CD4-positive, alpha-beta T cell (primary cell): ENCODE measurements around the gene OR56B4. TPM values are rescaled to one million over a fixed set of nuclear protein-coding genes. Genes with fewer than 3 reads are reported as not detected.
A peak's percentile ranks its signal among the peaks of the same experiment; 100 is the strongest.

ENCODE experiments used
- ATAC-seq: fragments of 200-7000 bp; cut with Tn5 transposase; one replicate; pipeline ENCODE4 v1.10.0; 2022; ENCODE audit warnings: mild to moderate bottlenecking; ENCODE audit not compliant: poor library complexity
- CTCF ChIA-PET: fragments of 350-600 bp; sonication (Branson Sonifier 250); formaldehyde crosslinking; loops from one replicate; lab custom pipeline; 2021; ENCODE audit warnings: antibody characterized with exemption, inconsistent platforms; lab: Charles Lee
- POLR2A ChIA-PET: fragments of 350-600 bp; sonication (Branson Sonifier 250); formaldehyde crosslinking; loops from one replicate; lab custom pipeline; 2021; ENCODE audit warnings: antibody characterized with exemption, inconsistent platforms; lab: Charles Lee
- DNase-seq, 14 experiments: peaks; one replicate each; pipeline ENCODE4 v3.0.0-alpha.2; 2013 to 2020; ENCODE audit warnings: mixed read lengths in 2 of 14
- H3K27ac ChIP-seq, 2 donors: one replicate each; pipeline versions ENCODE4 v1.5.1 to v1.7.0; 2013; ENCODE audit warnings: low read length in 2 of 2, low read depth in 1 of 2, mild to moderate bottlenecking in 1 of 2
- H3K27me3 ChIP-seq, 2 experiments: 1 replicate in 1 of 2; 2 replicates in 1 of 2; pipeline versions ENCODE4 v1.6.1 to v1.7.0; 2013; ENCODE audit warnings: low read length in 2 of 2, control low read depth in 1 of 2, mild to moderate bottlenecking in 1 of 2, moderate library complexity in 1 of 2; ENCODE audit not compliant: insufficient read depth in 2 of 2, control insufficient read depth in 1 of 2
- H3K36me3 ChIP-seq: one replicate; pipeline ENCODE4 v1.6.1; 2013; ENCODE audit warnings: low read length, control low read depth; ENCODE audit not compliant: insufficient read depth
- H3K4me1 ChIP-seq: one replicate; pipeline ENCODE4 v1.6.1; 2013; ENCODE audit warnings: low read length, control low read depth; ENCODE audit not compliant: insufficient read depth
- H3K4me3 ChIP-seq: one replicate; pipeline ENCODE4 v1.5.1; 2013; ENCODE audit warnings: mild to moderate bottlenecking, low read length, moderate library complexity
- H3K9me3 ChIP-seq, 2 experiments: 1 replicate in 1 of 2; 2 replicates in 1 of 2; pipeline versions ENCODE4 v1.6.1 to v1.7.0; 2013; ENCODE audit warnings: low read length in 2 of 2, mild to moderate bottlenecking in 2 of 2, control low read depth in 1 of 2, moderate library complexity in 1 of 2; ENCODE audit not compliant: control insufficient read depth in 1 of 2, insufficient read depth in 1 of 2
- H3K27ac Mint-ChIP-seq: one replicate; pipeline ENCODE4 v1.8.0; 2020; ENCODE audit warnings: mixed read lengths
- H3K27me3 Mint-ChIP-seq: one replicate; pipeline ENCODE4 v1.8.0; 2021; ENCODE audit warnings: mixed read lengths
- H3K36me3 Mint-ChIP-seq: one replicate; pipeline ENCODE4 v1.8.0; 2021; ENCODE audit warnings: low read depth, mixed read lengths
- H3K4me1 Mint-ChIP-seq: one replicate; pipeline ENCODE4 v1.8.0; 2021; ENCODE audit warnings: low read depth, mixed read lengths
- H3K4me3 Mint-ChIP-seq: one replicate; pipeline ENCODE4 v1.8.0; 2020; ENCODE audit warnings: mild to moderate bottlenecking, mixed read lengths
- H3K9me3 Mint-ChIP-seq: one replicate; pipeline ENCODE4 v1.8.0; 2020; ENCODE audit warnings: mixed read lengths
- CTCF ChIP-seq: fragments of 200-600 bp; IDR thresholded peaks from one replicate; pipeline ENCODE4 v1.8.0; 2022; ENCODE audit warnings: antibody characterized with exemption, mild to moderate bottlenecking
- intact Hi-C, 2 experiments: fragments of 100-400 bp; cut with DNase I in 1 of 2; cut with micrococcal nuclease in 1 of 2; formaldehyde crosslinking; loops; one replicate each; pipeline versions ENCODE4 v1.15.1 to v1.9.0; 2023 to 2025; cut with DNase I, micrococcal nuclease
- total RNA-seq, 174 experiments: library from RNA in 2 of 174; stranded (reverse) in 2 of 174; gene quantifications; one replicate each; pipeline ENCODE4 v1.2.3 and lab custom pipeline; 2021 to 2026

Gene OR56B4
- total RNA-seq, 2 experiments from 2014 or later = not detected

- Histone ChIP-seq H3K4me3 (no peak overlapping the region), H3K9me3 (peaks cover 0 to 5% of the 10 kb centered on the region in 2 experiments), H3K27ac (no peak overlapping the region), H3K27me3 (peaks cover 0 to 8% of the 10 kb centered on the region in 2 experiments), H3K4me1 (no peaks in the 10 kb centered on the region), H3K36me3 (no peaks in the 10 kb centered on the region)
- H3K4me3 Mint-ChIP-seq = no peak overlapping the region
- H3K27ac Mint-ChIP-seq = no peak overlapping the region
- intact Hi-C loops = no loop called here
- ATAC-seq = no peak
- H3K9me3 Mint-ChIP-seq = no peaks in the 10 kb centered on the region
- DNase-seq = no peak
- H3K4me1 Mint-ChIP-seq = no peaks in the 10 kb centered on the region
- TF ChIP-seq CTCF = no peak
- peaks cover 31% of the 10 kb centered on the region for H3K27me3 Mint-ChIP-seq
- CTCF ChIA-PET = no interaction called here
- POLR2A ChIA-PET = no interaction called here
- no peaks in the 10 kb centered on the region for H3K36me3 Mint-ChIP-seq
These were observed 4.2 kb downstream of the OR56B4 start for GRCh38 chr11:6111673-6112072.

- POLR2A ChIA-PET = no interaction called here
- ATAC-seq = no peak
These were observed 9.2 kb downstream of the OR56B4 start for GRCh38 chr11:6116638-6117037.

DNA sequence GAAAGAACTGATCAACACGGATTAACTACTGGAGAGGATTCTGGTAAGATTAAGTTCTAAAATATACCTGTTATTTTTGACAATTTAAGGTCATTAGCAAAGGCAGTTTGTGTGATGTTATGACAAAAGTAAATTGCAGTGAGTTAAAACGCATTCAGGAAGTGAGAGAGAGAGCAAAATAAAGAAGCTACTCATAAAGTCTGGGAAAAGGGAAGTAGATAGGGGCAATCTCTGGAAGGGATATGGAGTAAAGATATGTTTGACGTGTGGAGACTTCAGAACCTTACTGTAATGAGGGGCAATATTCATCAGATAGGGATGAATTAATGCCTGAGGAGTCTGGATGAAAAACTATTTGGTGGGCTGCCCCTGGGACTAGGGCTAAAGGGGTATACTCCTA is 16.8 kb downstream of the OR56B4 start:
- no peaks in the 10 kb centered on the region for H3K4me1 ChIP-seq
- ATAC-seq = no peak
- CTCF ChIA-PET = no interaction called here
- H3K9me3 ChIP-seq = no peaks in the 10 kb centered on the region
- no peak for TF ChIP-seq CTCF
- DNase-seq = peak in 1 of 14 experiments; percentile 3
- POLR2A ChIA-PET = no interaction called here
- Mint-ChIP-seq H3K27ac (no peak overlapping the region), H3K36me3 (no peaks in the 10 kb centered on the region), H3K27me3 (no peaks in the 10 kb centered on the region), H3K9me3 (peaks cover 3% of the 10 kb centered on the region), H3K4me3 (no peak overlapping the region), H3K4me1 (no peaks in the 10 kb centered on the region)
- intact Hi-C loops = no loop called here
- H3K36me3 ChIP-seq = no peaks in the 10 kb centered on the region
- H3K4me3 ChIP-seq = no peak overlapping the region
- no peaks in the 10 kb centered on the region for H3K27me3 ChIP-seq
- H3K27ac ChIP-seq = no peak overlapping the region

More at GRCh38 chr11:6116638-6117037, 9.2 kb downstream of the OR56B4 start:
- no peak for DNase-seq
- Mint-ChIP-seq H3K4me3 (no peak overlapping the region), H3K9me3 (peaks cover 17% of the 10 kb centered on the region), H3K27ac (no peak overlapping the region), H3K27me3 (peaks cover 14% of the 10 kb centered on the region), H3K36me3 (no peaks in the 10 kb centered on the region), H3K4me1 (no peaks in the 10 kb centered on the region)
- Histone ChIP-seq H3K27ac (no peak overlapping the region), H3K4me1 (no peaks in the 10 kb centered on the region), H3K4me3 (no peak overlapping the region), H3K9me3 (peaks cover 0 to 5% of the 10 kb centered on the region in 2 experiments), H3K36me3 (no peaks in the 10 kb centered on the region), H3K27me3 (peaks cover 2 to 8% of the 10 kb centered on the region in 2 experiments)
- TF ChIP-seq CTCF = no peak
- intact Hi-C loops = no loop called here
- CTCF ChIA-PET = no interaction called here
